Gastrocnemius medialis (tissue), 4 donors: ENCODE data around the gene PEAK1. TPM values are rescaled to one million over a fixed set of nuclear protein-coding genes. Genes with fewer than 3 reads are reported as not detected.
"Not testable (repeated sequence)": the region's sequence is repeated elsewhere in the genome, so short reads cannot be mapped to it uniquely, and the experiment has no call there.

Source experiments
- ATAC-seq, 2 donors: fragments of 150-250 bp; one replicate each; pipeline ENCODE4 v1.9.1; 2016
- DNase-seq, 2 donors: peaks; one replicate each; pipeline ENCODE4 v3.0.0-alpha.2; 2019
- H3K27ac ChIP-seq, 4 donors: fragments of 200-600 bp; sonication (generic); 1 replicate in 1 of 4; 2 replicates in 3 of 4; pipeline ENCODE4 v1.5.1; 2016 to 2018; ENCODE audit warnings: mild to moderate bottlenecking in 2 of 4, moderate library complexity in 1 of 4
- H3K27me3 ChIP-seq, 3 donors: fragments of 200-600 bp; sonication (generic) in 2 of 3; 1 replicate in 1 of 3; 2 replicates in 2 of 3; pipeline versions ENCODE4 v1.5.1 to v1.6.0; 2016 to 2019; ENCODE audit warnings: mild to moderate bottlenecking in 1 of 3, moderate library complexity in 1 of 3
- H3K36me3 ChIP-seq, 2 donors: fragments of 200-600 bp; sonication (generic) in 1 of 2; one replicate each; pipeline ENCODE4 v1.5.1; 2017 to 2018
- H3K4me1 ChIP-seq, 2 donors: fragments of 200-600 bp; sonication (generic) in 1 of 2; one replicate each; pipeline ENCODE4 v1.5.1; 2016 to 2017; ENCODE audit warnings: mild to moderate bottlenecking in 2 of 2
- H3K4me3 ChIP-seq, 4 donors: fragments of 200-600 bp; sonication (generic) in 3 of 4; 1 replicate in 1 of 4; 2 replicates in 3 of 4; pipeline ENCODE4 v1.5.1; 2016 to 2019; ENCODE audit warnings: mild to moderate bottlenecking in 2 of 4
- H3K9me3 ChIP-seq, 3 donors: fragments of 200-600 bp; sonication (generic) in 2 of 3; 1 replicate in 1 of 3; 2 replicates in 2 of 3; pipeline ENCODE4 v1.5.1; 2016 to 2019
- POLR2A ChIP-seq, 2 donors: fragments of 450-650 bp; IDR thresholded peaks; one replicate each; pipeline ENCODE4 v1.6.1; 2017; ENCODE audit warnings: antibody characterized with exemption in 2 of 2, mild to moderate bottlenecking in 2 of 2, moderate library complexity in 2 of 2
- in situ Hi-C, 4 donors: fragments of 200-750 bp; cut with MboI; loops; one replicate each; pipeline versions ENCODE4 v1.15.0 to v1.8.0; 2017; ENCODE audit warnings: low sequenced_read_pairs in 4 of 4
- intact Hi-C: fragments of 100-400 bp; cut with DNase I; formaldehyde crosslinking; loops from one replicate; pipeline ENCODE4 v1.15.1; 2023; ENCODE audit warnings: low total_unique reads
- total RNA-seq, 4 donors: library from RNA; depleted of rRNA; stranded (reverse); fragments of >200 nt; gene quantifications; one replicate each; pipeline versions ENCODE4 v1.1.0 to v1.2.3, GENCODE V29; 2016
- TF ChIP-seq, protein P1 (sequence below), 5 experiments: fragments of 450-650 bp in 3 of 5; fragments of 200-600 bp in 2 of 5; sonication (generic) in 2 of 5; IDR thresholded peaks in 4 of 5; conservative IDR thresholded peaks in 1 of 5; 1 replicate in 4 of 5; 2 replicates in 1 of 5; pipeline ENCODE4 v1.5.1; 2016 to 2019; ENCODE audit warnings: antibody characterized with exemption in 5 of 5, mild to moderate bottlenecking in 3 of 5, moderate library complexity in 3 of 5

PEAK1 gene
- total RNA-seq, 4 donors from 2014 or later: 17.8 to 21.9 (median 20.8) TPM

DNA sequence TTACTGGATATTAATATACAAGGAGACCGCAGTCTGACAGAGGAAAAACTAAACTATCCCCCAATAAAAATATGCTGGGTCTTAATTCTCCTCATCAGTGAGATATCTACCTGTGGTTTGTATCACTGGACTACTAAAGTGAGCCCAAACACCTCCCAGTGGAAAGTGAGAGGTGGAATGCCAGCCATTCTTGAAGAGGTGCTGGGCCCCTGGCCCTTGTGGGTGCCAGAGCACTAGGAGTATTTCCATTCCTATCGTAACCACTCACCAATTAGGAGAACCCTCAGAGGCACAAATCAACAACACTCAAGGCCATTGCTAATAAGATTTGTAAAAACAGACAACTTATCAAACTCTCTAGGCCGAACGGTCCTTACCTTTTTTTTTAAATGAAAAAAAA lies 227.5 kb downstream of the PEAK1 start:
- Histone ChIP-seq H3K36me3 (no peaks in the 10 kb centered on the region), H3K9me3 (no peaks in the 10 kb centered on the region), H3K27me3 (no peaks in the 10 kb centered on the region), H3K27ac (no peak overlapping the region), H3K4me1 (peaks cover 0 to 10% of the 10 kb centered on the region in 2 donors), H3K4me3 (no peak overlapping the region)
- no peak for TF ChIP-seq POLR2A (IDR thresholded peaks at IDR 0.05)
- ATAC-seq (no peak), DNase-seq (no peak)
- intact Hi-C loops: no loop called here
- in situ Hi-C loops: no loop called here

DNA sequence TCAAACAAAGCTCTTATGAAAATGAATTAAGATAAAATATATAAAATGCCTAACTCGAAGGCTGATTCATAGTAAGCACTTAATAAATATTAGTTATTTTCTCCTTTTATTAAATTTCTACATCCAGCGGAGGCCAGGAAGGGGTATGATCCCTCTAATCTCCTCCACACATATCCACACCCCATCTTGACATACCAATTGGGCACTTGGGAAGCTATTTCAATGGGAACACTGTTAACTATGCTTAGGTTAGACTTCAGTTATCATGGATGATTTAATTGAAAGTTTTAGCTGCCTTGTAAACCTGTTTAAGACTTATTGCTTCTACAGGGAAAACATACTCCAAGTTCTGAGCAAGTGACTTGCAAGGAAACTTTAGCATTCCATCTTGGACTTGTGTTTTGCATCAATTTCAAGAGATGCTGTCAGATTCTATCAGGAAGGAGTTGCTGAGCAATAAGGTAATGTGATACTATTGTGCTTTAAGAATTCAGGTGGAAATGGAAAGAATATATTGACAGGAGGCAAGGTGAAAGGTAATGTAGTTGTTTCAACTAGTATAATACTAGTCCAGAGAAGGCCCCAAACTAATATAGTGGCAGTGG lies 228.6 kb downstream of the PEAK1 start:
- DNase-seq (no peak), ATAC-seq (no peak)
- in situ Hi-C loops: no loop called here
- Histone ChIP-seq H3K4me1 (peaks cover 1 to 18% of the 10 kb centered on the region in 2 donors), H3K27ac (no peak overlapping the region), H3K36me3 (no peaks in the 10 kb centered on the region), H3K27me3 (no peaks in the 10 kb centered on the region), H3K4me3 (no peak overlapping the region), H3K9me3 (no peaks in the 10 kb centered on the region)
- intact Hi-C loops: no loop called here
- TF ChIP-seq, protein P1, sequence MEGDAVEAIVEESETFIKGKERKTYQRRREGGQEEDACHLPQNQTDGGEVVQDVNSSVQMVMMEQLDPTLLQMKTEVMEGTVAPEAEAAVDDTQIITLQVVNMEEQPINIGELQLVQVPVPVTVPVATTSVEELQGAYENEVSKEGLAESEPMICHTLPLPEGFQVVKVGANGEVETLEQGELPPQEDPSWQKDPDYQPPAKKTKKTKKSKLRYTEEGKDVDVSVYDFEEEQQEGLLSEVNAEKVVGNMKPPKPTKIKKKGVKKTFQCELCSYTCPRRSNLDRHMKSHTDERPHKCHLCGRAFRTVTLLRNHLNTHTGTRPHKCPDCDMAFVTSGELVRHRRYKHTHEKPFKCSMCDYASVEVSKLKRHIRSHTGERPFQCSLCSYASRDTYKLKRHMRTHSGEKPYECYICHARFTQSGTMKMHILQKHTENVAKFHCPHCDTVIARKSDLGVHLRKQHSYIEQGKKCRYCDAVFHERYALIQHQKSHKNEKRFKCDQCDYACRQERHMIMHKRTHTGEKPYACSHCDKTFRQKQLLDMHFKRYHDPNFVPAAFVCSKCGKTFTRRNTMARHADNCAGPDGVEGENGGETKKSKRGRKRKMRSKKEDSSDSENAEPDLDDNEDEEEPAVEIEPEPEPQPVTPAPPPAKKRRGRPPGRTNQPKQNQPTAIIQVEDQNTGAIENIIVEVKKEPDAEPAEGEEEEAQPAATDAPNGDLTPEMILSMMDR (IDR thresholded peaks at IDR 0.05 in 4 of 5, conservative IDR thresholded peaks at IDR 0.05 in 1 of 5): no peak
- no peak for TF ChIP-seq POLR2A (IDR thresholded peaks at IDR 0.05)

DNA sequence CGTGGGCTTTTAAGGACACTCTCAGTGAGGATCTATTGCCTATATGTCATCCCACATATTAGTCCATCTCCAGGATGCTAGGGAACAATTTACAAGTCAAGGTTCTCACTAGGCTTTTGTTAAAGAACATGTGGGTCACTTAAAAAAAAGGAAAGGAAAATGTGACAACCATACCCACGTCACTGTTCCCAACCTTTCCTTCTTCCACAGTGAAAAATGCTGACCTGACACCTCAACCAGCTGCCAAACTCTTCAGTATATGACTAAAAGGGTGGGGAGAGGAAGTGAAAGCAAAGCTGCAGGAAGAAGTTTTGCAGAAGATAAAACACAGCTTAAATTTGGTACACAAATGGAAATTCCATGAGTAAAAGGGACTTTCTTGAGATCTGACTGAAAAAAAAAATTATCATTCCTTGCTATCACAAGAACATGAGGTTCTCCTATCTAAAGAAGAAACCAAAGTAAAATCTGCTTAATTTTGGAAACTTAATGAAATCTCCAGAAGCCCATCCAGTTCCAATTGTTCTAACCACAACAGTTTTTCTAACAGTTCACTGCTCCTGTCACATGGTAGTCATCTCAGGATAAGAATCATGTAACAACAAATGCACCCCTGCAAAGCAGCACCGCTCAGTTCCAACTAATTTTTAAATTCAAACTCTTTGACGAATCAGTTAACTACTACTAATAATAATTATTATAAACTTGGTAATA lies 232.0 kb downstream of the PEAK1 start:
- Histone ChIP-seq H3K4me1 (peaks cover 3 to 18% of the 10 kb centered on the region in 2 donors), H3K27ac (peak overlapping the region; percentile 45 to 79 (median 72)), H3K27me3 (no peaks in the 10 kb centered on the region), H3K4me3 (no peak overlapping the region), H3K9me3 (no peaks in the 10 kb centered on the region), H3K36me3 (no peaks in the 10 kb centered on the region)
- intact Hi-C loops (loop anchor here (10.0 kb wide), 1 partner anchor 307 kb away; no protein-coding TSS in a partner anchor), in situ Hi-C loops (loop anchor here in 1 of 4 donors (10.0 kb wide), 1 partner anchor 357 kb away; no protein-coding TSS in a partner anchor)
- peak; percentile 16 to 22 for DNase-seq
- ATAC-seq: peak; percentile 82 to 84
- peak in 1 of 2 donors; percentile 42 for TF ChIP-seq POLR2A (IDR thresholded peaks at IDR 0.05)
- TF ChIP-seq, protein P1 (IDR thresholded peaks at IDR 0.05 in 4 of 5, conservative IDR thresholded peaks at IDR 0.05 in 1 of 5): no peak

DNA sequence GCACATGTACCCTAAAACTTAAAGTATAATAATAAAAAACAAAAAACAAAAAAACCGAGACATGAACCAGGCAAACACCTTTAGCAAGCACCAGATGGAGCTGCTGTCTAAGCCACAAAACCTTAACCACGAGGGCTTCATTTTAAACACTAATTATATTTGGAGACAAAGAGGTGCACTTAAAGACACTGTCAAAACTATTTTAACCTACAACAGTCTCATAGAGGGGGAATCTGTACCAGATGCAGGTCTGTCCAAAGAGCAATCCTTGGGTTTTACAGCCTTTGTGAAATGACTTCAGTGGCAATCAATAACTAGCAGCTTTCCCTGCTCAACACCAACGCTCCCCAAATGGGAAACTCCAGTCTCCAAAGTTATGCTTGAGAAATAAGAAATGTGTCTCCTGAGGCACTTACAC lies 233.3 kb downstream of the PEAK1 start:
- no peak for ATAC-seq
- TF ChIP-seq, protein P1 (IDR thresholded peaks at IDR 0.05 in 4 of 5, conservative IDR thresholded peaks at IDR 0.05 in 1 of 5): peak in 4 of 5 experiments; percentile 41 to 54 (median 48)
- TF ChIP-seq POLR2A (IDR thresholded peaks at IDR 0.05): no peak
- Histone ChIP-seq H3K9me3 (no peaks in the 10 kb centered on the region), H3K4me1 (peaks cover 3 to 18% of the 10 kb centered on the region in 2 donors), H3K4me3 (no peak overlapping the region), H3K36me3 (no peaks in the 10 kb centered on the region), H3K27ac (peak overlapping the region; percentile 3 to 79 (median 72)), H3K27me3 (no peaks in the 10 kb centered on the region)
- in situ Hi-C loops: loop anchor here in 1 of 4 donors (10.0 kb wide), 1 partner anchor 358 kb away; no protein-coding TSS in a partner anchor
- DNase-seq: no peak
- intact Hi-C loops: loop anchor here (1.0 to 10.0 kb wide), 2 partner anchors 308 to 357 kb away; no protein-coding TSS in a partner anchor

DNA sequence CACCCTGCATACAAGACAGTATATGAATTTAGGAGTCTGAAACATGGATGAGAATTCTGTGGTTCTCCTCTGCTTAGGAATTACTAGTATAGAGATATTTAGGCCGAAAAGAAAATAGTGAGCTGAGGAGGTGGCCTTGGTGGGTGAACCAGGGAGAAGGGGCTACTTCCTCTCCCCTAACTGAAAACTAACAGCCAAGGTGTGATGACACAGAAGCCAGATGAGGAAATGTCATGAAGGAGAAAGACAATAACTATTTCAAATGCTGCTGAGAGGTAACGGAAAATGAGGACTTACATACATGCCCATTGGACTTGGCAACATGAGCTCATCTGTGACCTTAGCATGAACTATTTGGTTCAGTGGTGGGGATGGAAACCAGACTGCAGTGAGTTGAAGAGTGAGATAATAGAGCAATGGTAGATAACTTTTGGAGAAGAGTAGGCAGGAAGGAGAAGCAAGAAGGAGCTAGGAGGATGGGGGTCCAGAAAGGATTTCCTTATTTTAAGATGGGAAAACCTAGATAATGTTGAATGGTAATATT lies 234.6 kb downstream of the PEAK1 start:
- no peak for ATAC-seq
- no peak for DNase-seq
- no peak overlapping the region for H3K4me3 ChIP-seq
- TF ChIP-seq, protein P1 (IDR thresholded peaks at IDR 0.05 in 4 of 5, conservative IDR thresholded peaks at IDR 0.05 in 1 of 5): no peak
- TF ChIP-seq POLR2A (IDR thresholded peaks at IDR 0.05): no peak
- in situ Hi-C loops: loop anchor here in 1 of 4 donors (10.0 kb wide), 1 partner anchor 359 kb away; no protein-coding TSS in a partner anchor
- no peaks in the 10 kb centered on the region for H3K36me3 ChIP-seq
- peak overlapping the region in 2 of 4 donors; percentile 4 to 75 for H3K27ac ChIP-seq
- H3K27me3 ChIP-seq: no peaks in the 10 kb centered on the region
- H3K9me3 ChIP-seq: no peaks in the 10 kb centered on the region
- intact Hi-C loops: loop anchor here (10.0 kb wide), 1 partner anchor 309 kb away; no protein-coding TSS in a partner anchor
- peaks cover 3 to 18% of the 10 kb centered on the region in 2 donors for H3K4me1 ChIP-seq

DNA sequence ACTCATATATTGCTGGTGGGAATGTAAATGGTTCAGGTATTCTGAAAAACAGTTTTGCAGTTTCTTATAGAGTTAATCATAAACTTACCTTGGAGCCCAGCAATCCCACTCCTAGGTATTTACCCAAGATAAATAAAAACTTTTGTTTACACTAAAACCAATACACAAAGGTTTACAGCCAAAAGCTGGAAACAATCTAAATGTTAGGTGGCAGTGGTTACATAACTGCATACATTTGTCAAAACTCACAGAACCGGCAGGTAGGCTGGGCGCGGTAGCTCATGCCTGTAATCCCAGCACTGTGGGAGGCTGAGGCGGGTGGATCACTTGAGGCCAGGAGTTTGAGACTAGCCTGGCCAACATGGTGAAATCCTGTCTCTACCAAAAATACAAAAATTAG lies 235.6 kb downstream of the PEAK1 start:
- in situ Hi-C loops: loop anchor here in 1 of 4 donors (10.0 kb wide), 1 partner anchor 360 kb away; no protein-coding TSS in a partner anchor

More for the DNA sequence above, 235.6 kb downstream of the PEAK1 start:
- H3K4me1 ChIP-seq: peaks cover 3 to 18% of the 10 kb centered on the region in 2 donors
- intact Hi-C loops: loop anchor here (10.0 kb wide), 1 partner anchor 310 kb away; no protein-coding TSS in a partner anchor
- not testable (repeated sequence) for DNase-seq, H3K9me3 ChIP-seq, ATAC-seq, H3K36me3 ChIP-seq, H3K27ac ChIP-seq, H3K4me3 ChIP-seq, H3K27me3 ChIP-seq
